Measurements from ENCODE around the gene SULF2. TPM values are rescaled to one million over a fixed set of nuclear protein-coding genes. Genes with fewer than 3 reads are reported as not detected.

Gene SULF2
- total RNA-seq, 3 donors from 2014 or later = 36.3 to 62.5 (median 58.0) TPM

DNA sequence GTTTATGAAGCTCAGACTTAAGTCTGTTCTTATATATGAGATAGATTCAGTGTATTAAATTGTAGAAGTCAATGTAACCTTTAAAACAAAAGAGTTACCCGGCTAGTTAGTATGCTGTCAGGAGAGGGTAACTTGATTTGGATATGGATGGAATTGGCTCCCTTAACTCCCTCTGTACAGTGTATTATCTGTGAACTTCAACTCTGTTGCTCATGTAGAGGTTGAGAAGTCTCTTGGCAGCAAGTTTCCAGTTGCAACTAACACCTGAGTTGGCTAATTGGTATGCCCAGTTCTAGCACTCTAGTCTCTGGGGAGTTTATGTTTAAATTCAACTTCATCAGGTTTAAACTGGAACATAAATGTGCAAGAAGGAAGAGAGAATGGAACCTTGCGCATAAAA, 172.6 kb downstream of the SULF2 start:
- no peak overlapping the region for H3K4me3 ChIP-seq
- no peak overlapping the region for H3K27ac ChIP-seq
- H3K27me3 ChIP-seq = no peaks in the 10 kb centered on the region
- no peaks in the 10 kb centered on the region for H3K9me3 ChIP-seq
- no peaks in the 10 kb centered on the region for H3K36me3 ChIP-seq
- no peaks in the 10 kb centered on the region for H3K4me1 ChIP-seq
- DNase-seq (ENCODE audit: low spot score in 2 of 2) = no peak
- intact Hi-C loops (cut with DNase I; ENCODE audit: low total_unique reads) = no loop called here
- TF ChIP-seq POLR2AphosphoS5 (IDR thresholded peaks at IDR 0.05) = no peak
- TF ChIP-seq POLR2A (IDR thresholded peaks at IDR 0.05) = no peak
- TF ChIP-seq, protein P1, sequence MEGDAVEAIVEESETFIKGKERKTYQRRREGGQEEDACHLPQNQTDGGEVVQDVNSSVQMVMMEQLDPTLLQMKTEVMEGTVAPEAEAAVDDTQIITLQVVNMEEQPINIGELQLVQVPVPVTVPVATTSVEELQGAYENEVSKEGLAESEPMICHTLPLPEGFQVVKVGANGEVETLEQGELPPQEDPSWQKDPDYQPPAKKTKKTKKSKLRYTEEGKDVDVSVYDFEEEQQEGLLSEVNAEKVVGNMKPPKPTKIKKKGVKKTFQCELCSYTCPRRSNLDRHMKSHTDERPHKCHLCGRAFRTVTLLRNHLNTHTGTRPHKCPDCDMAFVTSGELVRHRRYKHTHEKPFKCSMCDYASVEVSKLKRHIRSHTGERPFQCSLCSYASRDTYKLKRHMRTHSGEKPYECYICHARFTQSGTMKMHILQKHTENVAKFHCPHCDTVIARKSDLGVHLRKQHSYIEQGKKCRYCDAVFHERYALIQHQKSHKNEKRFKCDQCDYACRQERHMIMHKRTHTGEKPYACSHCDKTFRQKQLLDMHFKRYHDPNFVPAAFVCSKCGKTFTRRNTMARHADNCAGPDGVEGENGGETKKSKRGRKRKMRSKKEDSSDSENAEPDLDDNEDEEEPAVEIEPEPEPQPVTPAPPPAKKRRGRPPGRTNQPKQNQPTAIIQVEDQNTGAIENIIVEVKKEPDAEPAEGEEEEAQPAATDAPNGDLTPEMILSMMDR (IDR thresholded peaks at IDR 0.05) = no peak

DNA sequence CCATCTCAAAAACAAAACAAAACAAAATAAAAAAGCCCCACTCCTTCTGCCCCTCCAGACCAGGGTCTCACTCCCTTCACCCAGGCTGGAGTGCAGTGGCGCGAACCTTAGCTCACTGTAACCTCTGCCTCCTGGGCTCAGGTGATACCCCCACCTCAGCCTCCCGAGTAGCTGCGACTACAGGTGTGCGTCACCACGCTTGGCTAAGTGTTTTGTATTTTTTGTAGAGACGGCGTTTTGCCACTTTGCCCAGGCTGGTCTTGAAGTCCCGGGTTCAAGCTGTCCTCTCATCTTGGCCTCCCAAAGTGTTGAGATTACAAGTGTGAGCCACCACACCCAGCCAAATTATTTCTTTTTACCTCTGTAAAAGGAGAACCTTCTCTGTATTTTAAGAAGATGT, 173.5 kb downstream of the SULF2 start:
- H3K36me3 ChIP-seq = no peaks in the 10 kb centered on the region
- no peaks in the 10 kb centered on the region for H3K4me1 ChIP-seq
- no peaks in the 10 kb centered on the region for H3K27me3 ChIP-seq
- H3K27ac ChIP-seq = no peak overlapping the region
- intact Hi-C loops (cut with DNase I; ENCODE audit: low total_unique reads) = no loop called here
- TF ChIP-seq POLR2A (IDR thresholded peaks at IDR 0.05) (no peak), POLR2AphosphoS5 (IDR thresholded peaks at IDR 0.05) (no peak)
- TF ChIP-seq, protein P1 (IDR thresholded peaks at IDR 0.05) = no peak
- no peak for DNase-seq (ENCODE audit: low spot score in 2 of 2)
- no peaks in the 10 kb centered on the region for H3K9me3 ChIP-seq
- no peak overlapping the region for H3K4me3 ChIP-seq

DNA sequence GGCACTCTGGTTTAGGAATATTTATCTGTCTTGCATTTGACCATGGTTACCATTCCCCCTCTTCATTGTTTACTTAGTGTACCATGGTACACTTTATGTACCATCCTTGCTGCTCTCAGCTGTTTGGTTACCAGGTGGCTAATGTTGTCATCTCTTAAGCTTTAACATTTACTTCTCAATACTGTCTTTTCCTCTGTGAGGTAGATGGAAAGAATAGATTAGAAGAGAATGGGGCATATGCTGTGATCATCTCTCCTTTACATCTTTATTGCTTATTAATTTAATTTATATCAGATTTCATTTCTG, 174.4 kb downstream of the SULF2 start:
- H3K27me3 ChIP-seq = no peaks in the 10 kb centered on the region
- no peak overlapping the region for H3K27ac ChIP-seq
- DNase-seq (ENCODE audit: low spot score in 2 of 2) = no peak
- H3K36me3 ChIP-seq = no peaks in the 10 kb centered on the region
- H3K4me3 ChIP-seq = no peak overlapping the region
- TF ChIP-seq, protein P1 (IDR thresholded peaks at IDR 0.05) = no peak
- TF ChIP-seq POLR2A (IDR thresholded peaks at IDR 0.05) (no peak), POLR2AphosphoS5 (IDR thresholded peaks at IDR 0.05) (no peak)
- intact Hi-C loops (cut with DNase I; ENCODE audit: low total_unique reads) = no loop called here
- no peaks in the 10 kb centered on the region for H3K4me1 ChIP-seq
- H3K9me3 ChIP-seq = no peaks in the 10 kb centered on the region

DNA sequence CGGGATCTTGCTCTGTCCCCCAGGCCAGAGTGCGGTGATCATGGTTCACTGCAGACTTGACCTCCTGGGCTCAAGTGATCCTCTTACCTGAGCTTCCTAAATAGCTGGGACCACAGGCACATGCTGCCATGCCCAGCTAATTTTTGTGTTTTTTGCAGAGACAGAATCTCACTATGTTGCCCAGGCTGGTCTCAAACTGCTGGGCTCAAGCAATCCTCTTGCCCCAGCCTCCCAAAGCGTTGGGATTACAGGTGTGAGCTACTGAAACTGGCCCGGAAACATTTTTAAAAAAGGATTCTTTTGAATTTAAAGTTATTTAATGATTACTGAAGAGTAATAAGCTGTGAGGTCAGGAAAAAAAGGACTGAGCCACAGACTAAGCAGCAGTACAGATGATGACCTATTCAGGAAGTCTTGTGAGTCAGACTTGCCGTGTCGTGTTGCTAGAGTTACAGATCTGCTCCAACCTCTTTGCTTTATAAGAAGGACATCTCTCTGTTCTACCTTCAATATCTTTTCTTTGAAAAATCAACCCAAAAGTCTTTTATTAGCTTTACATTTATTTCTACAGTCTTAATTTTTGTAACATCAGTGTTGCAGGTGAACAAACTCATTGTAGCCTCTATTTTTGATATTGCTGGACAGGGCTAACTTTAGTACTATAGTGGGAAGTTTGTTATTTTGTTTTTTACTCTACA, 174.9 kb downstream of the SULF2 start:
- no peaks in the 10 kb centered on the region for H3K4me1 ChIP-seq
- intact Hi-C loops (cut with DNase I; ENCODE audit: low total_unique reads) = no loop called here
- TF ChIP-seq POLR2AphosphoS5 (IDR thresholded peaks at IDR 0.05) (no peak), POLR2A (IDR thresholded peaks at IDR 0.05) (no peak)
- TF ChIP-seq, protein P1 (IDR thresholded peaks at IDR 0.05) = no peak
- H3K27ac ChIP-seq = no peak overlapping the region
- H3K4me3 ChIP-seq = no peak overlapping the region
- H3K9me3 ChIP-seq = no peaks in the 10 kb centered on the region
- H3K27me3 ChIP-seq = no peaks in the 10 kb centered on the region
- no peaks in the 10 kb centered on the region for H3K36me3 ChIP-seq
- DNase-seq (ENCODE audit: low spot score in 2 of 2) = no peak

DNA sequence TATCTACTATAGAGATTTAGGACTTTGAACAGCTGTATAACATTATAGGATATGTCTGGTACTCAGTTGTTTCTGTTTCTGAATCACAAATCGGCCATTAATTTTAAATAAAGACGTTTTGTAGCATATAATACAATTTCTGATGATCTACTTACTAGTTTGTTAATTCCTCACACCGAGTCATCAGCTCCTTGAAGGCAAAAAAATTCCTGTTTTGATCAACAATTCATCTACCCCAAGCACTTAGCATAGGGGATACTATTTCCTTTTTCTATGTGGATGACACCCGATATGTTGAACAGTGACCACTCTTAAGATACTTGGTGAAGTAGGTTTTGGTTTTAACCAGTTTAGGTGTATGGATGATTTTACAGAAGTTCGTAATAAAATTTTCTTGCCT, 176.3 kb downstream of the SULF2 start:
- Histone ChIP-seq H3K4me3 (no peak overlapping the region), H3K27me3 (no peaks in the 10 kb centered on the region), H3K9me3 (no peaks in the 10 kb centered on the region), H3K27ac (no peak overlapping the region), H3K4me1 (no peaks in the 10 kb centered on the region), H3K36me3 (no peaks in the 10 kb centered on the region)
- DNase-seq (ENCODE audit: low spot score in 2 of 2) = no peak
- intact Hi-C loops (cut with DNase I; ENCODE audit: low total_unique reads) = no loop called here
- TF ChIP-seq, protein P1 (IDR thresholded peaks at IDR 0.05) = no peak
- TF ChIP-seq POLR2A (IDR thresholded peaks at IDR 0.05) (no peak), POLR2AphosphoS5 (IDR thresholded peaks at IDR 0.05) (no peak)
